HG02759 (cell line): ENCODE measurements around the gene WDR93.

Experiments
- ATAC-seq: cut with Tn5 transposase; IDR thresholded peaks from one replicate; pipeline ENCODE4 v1.9.1; 2021; ENCODE audit warnings: mild to moderate bottlenecking, moderate library complexity; ENCODE audit not compliant: unreplicated experiment

The WDR93 gene

DNA sequence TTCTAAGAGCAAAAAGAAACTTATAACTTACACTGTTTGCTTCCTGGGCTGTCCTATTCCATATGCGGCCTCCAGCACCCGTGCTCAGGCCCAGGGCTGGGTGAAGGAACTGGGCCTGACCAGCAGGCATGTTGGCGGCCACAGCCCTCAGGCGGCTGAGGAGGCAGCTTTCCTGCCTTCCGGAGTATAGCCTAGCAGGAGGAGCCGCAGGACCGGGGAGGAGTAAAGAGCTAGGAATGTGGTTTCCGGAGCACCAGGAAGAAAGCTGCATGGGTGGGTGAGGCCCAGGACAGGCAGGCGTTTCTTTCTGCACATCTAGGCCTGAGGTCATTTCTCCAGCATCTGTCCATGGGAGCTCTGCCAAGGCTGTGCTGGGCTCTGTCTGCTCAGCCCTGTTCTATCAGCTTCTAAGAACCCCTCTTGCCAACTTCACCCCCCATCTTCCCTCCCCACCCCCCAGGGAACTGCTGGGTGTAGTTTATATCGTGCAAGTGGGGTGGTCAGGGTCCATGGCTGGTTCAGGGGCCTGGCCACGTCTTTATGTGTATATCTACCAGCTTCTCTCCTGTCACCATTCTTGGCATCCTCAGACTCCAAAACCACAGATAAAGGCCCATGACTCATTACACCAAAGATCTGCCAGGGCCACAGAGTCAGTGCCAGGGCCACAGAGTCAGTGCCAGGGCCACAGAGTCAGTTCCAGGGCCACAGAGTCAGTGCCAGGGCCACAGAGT, 27.6 kb upstream of the WDR93 start:
- ATAC-seq, result no peak

DNA sequence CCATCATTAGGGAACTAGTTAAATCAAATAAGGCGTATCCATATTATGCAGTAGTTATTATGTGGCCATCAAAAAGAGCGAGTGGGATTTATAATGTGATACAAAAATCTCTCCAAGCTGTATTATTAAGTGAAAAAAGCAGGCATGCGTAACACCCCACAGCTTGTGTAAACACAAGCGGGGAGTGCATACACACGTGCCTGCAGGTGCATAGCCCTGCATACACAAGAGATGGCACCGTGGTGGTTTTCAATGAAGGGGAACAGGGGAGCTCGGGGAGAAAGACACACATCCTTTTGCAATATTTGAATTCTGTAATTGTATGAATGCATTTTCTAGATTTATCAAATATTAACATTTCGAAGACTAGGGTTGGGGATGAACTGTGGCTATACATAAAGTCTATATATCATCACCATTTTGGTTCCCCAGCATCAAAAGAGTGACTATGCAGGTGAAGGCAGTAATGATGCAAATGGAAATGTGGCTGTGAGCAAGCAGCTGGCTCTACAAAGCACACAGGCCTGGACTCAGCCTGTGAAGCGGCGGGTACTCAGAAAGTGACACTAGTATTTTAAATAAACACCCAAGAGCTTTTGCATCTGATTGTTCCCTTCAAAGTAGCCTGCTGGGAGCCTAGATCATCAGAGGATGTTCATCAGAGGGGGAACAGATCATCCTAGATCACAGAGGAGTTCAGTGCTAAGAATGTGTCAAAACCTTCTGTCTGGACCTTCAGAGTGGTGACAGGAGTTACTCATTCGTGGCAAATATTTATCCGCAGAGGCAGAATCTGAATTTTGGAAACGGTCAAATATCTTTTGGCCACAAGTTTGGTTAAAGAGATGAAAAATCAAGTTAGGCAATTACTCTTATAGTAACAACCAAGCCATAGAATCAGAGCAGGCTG, 25.9 kb upstream of the WDR93 start:
- no peak for ATAC-seq

DNA sequence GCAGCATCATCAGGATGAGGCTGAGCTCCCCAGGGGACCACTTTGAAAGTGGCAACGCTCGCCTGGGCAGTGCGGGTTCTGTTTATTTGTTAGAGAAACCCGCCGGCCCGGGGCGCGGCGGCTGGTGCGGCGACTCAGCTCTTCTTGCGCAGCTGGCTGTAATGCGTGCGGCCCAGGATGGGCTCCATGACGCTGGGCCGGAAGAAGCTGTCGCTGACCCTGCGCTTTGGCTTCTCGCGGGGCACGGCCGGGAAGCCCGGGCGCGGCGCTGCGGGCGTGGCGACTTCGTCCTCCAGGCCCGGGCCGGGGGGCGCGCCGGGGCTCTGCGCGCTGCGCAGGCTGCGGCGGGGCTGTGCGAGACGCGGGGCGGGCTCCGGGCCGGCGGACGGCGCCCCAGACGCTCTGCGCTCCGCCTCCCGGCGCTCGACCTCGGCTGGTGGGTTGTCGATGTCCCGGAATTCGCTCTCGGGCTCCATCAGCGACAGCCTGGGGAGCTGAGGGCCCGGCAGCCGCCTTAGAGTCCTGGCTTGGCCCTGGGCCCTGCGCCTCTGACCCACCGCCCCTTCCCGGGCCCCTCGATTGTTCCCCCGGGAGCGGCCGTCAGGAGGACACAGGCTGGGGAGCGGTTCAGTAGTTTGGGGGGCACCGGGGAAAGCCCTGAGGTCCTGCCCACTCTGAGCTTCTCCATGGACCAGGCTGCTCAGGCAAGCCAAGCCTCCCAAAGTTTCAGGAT, 25.0 kb upstream of the WDR93 start:
- ATAC-seq, result peak; percentile 56

DNA sequence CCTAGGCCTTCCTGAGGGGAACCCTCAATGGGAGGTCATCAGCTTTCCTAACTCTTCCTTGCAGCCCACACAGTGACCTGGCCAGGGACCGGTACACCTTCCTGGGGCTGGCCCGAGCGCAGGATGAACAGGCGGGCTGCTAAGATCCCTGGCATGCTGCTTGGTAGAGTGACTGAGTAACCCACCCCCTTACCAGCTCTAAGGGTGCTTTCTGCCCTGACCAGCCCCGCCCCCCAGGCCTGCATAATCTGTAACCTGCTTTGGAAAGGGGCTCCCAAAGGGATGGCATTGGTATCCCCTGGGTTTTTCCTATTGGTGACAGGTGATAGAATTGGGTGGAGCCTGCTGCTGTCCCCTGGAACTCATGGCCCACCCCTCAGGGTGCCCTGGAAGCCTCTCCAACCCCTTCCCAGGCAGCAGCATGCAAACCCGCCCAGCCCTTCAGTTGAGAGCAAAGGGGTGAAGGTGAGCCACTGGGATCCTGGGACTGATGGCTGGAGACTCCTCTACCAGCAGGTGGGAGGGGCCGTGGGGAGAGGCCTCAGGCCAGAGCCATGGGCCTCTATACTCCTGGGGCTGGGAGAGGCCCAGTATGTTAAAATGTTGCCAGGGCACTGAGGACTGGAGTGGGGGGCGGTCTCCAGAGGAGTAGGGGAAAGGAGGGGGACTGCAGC, 24.3 kb upstream of the WDR93 start:
- ATAC-seq, result no peak

DNA sequence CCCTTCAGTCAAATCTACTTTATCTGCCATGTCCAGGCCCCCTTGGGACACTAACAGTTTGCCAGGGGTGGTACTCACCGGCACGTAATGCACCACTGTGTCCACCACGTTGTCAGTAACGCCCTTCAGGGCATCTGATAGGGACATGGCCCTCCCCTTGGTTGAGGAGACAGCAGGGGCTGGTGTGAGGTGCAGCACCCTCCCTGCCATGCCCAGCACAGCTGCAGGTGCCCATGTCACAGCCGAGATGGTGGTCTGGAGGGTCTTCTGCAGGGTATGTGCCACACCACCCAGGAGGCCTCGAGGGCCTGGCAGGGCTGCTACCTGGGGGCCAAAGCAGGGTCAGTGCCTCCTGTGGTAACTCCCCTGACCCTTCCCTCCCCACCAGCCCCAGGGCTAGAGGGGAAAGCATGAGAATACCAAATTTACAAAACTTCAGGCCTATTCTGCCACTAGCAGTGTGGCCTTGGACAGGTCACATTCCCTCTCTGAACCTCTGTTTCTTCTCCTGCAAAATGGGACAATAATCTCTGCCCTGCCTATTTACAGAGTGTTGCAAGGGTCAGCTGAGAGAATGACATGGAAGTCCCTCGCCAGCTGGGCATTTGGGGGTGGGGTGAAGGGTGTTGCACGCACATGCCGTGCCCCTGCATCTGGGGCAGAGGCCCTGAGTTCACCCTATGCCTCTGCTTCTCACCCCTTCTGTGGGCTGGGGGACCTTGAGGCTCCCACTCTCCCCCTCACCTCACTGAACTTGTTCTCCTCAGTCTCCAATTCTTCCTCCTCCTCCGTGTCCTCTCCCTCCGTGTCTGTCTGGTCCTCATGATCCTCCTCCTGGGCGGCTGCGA, 23.5 kb upstream of the WDR93 start:
- ATAC-seq, result no peak

DNA sequence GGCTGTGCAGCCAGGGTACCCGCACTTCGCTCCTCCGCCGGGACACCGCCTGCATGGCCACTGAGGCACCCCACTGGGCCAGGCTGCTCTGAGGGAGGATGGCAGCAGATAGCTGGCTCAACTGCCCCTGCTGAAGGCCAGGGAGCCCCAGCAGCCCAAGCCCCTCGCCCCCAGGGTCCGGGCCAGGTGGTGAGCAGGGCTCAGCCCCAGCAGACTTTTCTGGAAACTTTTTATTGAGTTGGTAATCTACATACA, 23.0 kb upstream of the WDR93 start:
- no peak for ATAC-seq

DNA sequence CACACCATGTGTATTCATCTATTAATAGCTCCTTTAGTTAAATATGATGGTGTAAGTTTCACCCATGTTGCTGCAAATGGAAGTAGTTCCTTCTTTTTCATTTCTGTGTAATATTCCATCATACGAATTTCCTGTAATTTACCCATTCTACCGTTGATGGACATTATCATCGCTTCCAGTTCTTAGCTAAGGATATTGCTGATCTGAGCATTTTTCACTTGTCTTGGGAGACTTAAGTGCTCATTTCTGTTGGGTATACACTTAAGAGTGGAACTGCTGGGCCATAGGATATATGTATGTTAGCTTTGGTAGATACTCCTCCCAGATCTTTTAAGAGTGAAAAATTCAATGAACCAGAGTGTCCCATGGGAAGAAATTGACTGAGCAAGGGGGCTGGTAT, 22.4 kb upstream of the WDR93 start:
- ATAC-seq, result no peak

DNA sequence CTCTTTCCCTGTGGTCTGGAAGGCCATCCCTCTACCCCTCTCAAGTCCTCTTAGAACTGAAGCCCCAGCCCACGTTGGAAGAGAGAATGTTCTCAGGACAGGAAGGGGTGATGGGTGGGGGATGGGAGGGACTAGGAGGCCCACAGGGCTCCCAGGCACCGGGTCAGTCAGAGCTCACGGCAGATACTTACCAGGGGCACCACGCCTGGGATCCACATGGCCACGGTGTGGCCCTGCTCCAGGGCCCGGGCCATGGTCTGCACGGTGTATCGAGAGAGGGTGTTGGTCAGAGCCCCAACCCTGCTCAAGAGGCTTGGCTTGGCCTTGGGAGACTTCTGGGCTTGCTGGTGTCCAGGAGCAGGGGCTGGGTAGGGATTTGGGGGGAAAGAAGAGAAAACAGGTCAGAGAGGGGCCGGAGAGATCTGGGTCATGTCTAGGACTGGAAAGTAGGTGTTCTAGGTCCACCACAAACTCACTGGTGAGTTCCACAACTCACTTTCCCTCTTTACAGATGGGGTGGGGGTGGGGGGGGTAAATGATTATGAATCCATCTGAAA, 21.2 kb upstream of the WDR93 start:
- no peak for ATAC-seq

DNA sequence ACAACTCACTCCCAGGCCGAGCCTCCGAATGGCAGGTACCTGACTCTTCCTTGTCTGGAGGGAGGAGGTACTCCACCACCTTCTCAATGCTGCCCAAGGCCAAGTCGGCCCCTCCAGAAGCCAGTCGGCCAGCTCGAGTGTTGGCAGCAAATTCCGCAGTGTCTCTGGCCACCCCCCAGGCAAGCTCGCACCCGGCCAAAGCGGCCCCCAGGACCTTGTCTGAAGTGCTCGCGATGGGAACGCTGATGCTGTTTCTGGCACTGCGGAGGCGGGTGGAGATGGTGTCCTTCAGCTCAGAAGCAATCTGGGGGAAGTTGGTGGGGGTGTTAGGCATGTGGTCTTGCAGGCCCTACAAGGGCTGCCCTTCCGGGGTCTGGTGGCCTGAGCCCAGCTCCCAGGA, 20.7 kb upstream of the WDR93 start:
- ATAC-seq, result no peak

DNA sequence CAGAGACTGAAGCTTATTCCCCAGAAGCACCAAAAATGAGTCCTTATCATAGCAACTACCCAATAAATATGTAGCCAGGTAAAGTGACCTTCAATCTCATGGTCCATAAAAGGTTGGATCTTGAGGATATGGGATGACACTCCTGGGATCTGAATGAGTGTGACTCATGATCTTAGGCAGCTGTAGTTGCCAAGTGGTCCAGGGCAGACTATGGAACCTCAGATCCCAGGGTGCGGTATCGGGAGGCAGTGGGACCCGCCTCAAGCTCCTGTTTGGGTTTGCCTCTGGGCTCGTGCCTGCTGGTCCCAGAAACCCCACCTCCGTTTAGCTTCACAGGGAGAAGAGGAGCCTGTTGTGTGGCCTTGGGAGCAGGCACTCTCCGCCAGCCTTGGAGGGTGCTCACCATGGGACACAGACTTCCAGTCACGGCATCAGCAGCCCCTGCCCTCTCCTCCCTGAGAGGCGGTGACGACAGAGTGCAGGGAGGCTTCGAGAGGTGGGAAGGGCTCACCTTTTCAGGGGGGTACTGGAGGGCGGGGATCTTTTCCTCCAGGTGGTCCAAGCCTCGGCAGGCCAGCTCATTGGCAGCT, 19.5 kb upstream of the WDR93 start:
- ATAC-seq, result no peak

DNA sequence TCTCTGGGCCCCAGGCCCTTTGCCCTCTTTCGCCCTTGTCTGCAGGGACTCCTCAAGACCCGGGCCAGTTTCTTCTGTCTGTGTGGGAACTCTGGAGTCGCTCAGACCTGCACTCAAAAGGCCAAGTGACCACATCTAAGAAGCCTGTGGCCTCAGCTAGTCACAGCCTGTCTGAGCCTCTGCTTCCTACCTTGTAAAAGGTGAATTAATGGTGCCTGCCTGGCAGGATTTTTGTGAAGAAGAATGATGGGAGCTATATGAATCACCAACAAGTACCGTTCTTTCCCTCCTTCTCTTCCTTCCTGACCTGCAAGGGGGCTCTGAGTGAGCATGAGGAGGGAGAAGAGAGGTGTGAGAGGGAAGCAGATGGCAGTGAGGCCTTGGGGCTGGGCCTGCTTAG, 18.9 kb upstream of the WDR93 start:
- ATAC-seq, result no peak

DNA sequence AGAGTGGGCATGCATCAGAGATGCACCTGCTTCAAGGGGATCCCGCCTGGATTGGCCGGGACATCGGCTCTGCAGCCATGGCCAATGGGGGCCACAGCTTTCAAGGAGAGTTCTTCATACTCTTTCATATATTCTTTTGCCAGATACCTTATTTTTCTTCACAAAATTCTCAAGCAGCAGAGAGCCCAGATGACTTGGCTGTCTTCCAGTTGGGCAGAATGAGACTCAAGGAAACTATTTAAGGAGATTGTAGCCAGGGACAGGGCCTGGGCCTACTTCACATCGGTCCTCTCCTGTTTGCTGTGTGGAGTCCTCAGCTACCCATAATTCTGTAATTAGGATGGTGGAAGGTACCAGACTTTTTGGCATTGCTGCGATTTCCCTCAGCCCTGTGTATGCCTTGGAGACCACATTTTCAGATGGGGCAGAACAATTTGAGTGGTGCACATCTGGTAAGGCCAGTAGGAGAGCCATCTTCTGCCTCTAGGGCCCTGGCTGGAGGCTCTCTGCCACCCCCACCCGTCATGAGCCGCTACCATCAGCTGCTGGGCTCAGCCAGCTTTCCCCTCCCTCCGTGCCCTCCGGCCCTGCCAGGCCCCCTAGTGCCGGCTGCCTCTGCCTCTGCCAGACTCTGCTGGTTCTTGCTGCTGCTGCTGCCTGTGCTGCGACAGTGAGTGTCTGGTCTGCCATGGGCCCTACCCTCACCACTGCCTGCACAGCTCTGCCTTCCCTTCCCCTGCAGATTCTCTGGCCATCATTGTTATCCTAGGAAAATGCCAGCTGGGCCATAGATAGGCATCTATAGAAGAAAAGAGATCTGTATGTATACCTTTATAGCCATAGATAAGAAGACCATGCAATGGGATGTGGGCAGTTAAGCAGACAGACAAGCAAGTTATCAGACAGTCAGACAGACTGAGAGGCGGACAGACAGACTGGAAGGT, 18.1 kb upstream of the WDR93 start:
- no peak for ATAC-seq

DNA sequence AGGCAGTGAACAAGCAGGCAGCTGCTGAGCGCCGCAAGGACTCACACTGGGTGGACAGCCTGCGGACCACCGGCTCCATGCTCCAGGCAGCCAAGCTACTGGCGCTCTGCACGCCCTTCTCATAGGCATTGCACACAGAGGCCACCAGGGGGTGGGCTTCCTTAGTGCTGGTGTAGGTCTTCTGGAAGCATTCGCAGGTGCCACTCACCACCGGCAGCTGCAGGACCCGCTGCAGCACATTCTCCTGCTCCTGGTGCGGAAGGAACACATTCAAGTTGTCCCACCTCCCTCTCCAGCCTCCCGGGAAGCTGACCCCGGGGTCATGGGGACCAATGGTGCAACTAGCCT, 17.5 kb upstream of the WDR93 start:
- ATAC-seq, result no peak

DNA sequence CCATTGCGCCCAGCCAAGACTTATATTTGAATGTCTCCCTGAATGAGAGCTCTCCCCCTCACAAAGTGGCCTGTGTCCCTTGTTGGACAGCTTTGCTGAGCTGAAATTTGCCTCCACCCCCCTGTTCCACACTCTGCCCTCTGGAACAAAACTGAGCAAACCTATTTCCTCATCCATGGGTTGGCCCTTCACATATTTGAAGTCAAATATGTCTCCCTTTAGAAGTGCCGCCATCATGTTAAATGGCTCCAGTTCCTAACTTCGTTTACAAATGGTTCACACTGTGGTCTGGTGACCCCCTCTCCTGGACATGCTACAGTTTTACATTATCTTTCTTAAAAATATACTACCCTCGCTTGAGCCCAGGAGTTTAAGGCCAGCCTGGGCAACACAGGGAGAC, 16.1 kb upstream of the WDR93 start:
- ATAC-seq, result no peak

DNA sequence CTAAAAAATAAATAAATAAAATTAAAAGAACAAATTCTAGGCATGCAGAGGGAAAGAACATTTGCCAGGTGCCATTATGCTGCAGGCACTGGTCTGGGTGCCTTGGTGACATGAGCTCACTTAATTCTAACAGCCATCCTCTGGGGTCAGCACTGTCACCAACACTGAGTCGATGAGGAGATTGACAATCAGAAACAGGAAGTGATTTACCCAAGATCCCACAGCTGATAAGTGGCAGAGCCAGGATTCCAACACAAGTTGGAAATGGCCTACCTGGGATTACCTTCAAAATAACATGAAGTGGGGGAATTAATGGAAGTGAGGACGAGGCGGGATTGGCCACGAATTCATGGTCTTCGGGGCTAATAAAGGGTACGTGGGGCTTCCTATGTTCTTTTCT, 15.0 kb upstream of the WDR93 start:
- no peak for ATAC-seq

DNA sequence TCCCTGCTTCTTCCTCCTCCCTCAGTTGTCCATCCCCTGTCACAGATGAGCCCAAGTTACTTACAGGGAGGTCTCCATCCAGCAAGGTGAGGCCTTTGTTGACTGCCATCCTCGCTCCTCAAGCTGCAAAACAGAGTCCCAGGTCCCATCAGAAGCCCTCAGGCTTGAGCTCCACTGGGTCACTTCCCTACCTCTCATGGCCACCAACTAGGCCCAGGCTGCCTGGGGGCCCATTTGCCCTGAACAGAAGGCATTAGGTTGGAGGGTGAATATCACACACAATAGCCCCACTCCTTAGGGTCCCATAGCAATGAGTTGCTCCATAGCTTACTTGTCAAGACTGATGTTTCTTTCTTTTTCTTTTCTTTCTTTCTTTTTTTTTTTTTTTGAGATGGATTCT, 13.2 kb upstream of the WDR93 start:
- no peak for ATAC-seq

DNA sequence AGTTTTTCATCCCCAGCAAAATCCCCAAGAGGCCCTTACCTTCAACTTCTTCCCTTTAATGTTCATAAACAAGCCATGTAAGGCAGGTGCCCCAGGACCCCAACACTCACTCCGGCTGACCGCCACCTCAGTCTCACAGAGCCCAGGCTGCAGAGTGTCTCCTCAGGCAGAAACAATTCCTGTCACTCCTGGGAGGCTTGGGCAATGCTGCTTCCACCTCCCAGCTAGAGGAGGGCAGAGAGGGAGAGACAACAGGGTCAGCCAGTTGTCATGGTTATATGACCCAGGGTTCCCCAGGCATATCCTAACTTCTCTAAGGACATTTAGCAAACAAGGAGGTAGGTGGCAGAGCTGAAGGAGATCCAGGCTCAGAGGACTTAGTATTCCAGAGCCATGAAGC, 11.4 kb upstream of the WDR93 start, which contains the start of gene PLIN1:
TSS of gene PLIN1 (minus strand) at position 156 of the 400 bp plus-strand sequence. CDS start 1,878 bp downstream, outside the sequence.
- no peak for ATAC-seq

DNA sequence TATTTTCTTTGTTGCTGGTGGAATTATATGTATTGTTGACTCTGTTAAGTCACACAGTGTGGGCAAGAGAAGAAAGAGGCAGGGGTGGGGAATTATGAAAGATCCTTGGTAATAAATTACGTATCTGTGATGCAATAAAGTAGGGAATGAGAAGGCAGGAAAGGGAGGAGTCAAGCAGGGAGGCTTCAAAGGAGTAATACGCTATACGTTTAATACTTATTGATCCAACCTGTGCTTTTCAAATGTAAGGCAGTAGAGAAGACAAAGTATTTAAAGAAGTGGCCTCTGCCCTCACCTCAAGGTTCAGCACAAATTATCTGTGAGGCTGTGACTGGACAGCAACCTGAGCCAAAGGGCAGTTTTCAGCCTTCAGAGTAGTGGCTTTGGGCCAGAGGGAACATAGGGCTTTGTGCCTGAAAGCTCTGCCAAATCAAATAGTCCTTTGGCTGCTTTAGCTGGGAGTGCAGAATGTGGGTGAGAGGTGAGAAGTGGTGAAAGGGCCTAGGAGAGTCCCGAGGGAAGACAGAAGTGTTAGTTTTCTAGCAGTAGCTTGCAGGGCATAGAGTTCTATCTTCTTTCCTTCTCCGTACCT, 10.2 kb upstream of the WDR93 start:
- no peak for ATAC-seq
